ENCODE data around the gene BCL2L13.
A peak's percentile ranks its signal among the peaks of the same experiment; 100 is the strongest.

Gene BCL2L13

DNA sequence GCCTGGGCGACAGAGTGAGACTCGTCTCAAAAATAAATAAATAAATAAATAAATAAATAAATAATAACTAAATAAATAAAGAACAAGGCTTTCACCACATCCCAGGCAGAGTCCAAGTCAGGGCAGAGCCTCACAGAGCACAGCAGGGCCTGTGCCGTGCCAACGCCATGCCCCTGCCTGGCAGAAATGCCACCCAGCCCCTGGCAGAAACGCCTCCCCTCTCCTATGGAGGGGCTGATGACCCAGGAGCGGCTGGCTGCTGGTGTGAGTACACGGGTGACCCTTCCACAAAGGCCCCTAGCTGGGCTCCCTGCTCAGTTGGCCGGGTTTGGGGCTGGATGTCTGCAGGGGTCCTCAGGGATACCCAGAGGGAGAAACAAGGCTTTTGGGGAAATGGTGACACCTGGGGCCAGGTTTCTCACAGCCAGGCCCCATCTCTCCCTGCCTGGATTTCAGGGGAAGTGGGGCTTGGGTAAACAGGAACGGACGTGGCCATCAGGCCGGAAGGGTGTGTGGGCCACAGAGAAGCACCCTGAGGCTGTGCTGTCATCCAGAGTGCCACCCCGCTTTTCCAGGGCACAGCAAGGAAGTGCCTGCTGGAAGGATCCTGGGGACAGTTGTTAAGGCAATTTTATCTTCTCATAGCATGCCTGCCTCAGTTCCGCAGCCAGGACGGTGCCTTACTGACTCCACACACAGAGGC is 130.6 kb downstream of the BCL2L13 start:
- DNase-seq (ENCODE audit: low read depth), result no peak
- H3K4me3 ChIP-seq (ENCODE audit: low read depth, low read length), result no peak overlapping the region
- TF ChIP-seq, protein P1, sequence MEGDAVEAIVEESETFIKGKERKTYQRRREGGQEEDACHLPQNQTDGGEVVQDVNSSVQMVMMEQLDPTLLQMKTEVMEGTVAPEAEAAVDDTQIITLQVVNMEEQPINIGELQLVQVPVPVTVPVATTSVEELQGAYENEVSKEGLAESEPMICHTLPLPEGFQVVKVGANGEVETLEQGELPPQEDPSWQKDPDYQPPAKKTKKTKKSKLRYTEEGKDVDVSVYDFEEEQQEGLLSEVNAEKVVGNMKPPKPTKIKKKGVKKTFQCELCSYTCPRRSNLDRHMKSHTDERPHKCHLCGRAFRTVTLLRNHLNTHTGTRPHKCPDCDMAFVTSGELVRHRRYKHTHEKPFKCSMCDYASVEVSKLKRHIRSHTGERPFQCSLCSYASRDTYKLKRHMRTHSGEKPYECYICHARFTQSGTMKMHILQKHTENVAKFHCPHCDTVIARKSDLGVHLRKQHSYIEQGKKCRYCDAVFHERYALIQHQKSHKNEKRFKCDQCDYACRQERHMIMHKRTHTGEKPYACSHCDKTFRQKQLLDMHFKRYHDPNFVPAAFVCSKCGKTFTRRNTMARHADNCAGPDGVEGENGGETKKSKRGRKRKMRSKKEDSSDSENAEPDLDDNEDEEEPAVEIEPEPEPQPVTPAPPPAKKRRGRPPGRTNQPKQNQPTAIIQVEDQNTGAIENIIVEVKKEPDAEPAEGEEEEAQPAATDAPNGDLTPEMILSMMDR (IDR thresholded peaks at IDR 0.05; ENCODE audit: control insufficient read depth, extremely low read depth, insufficient read depth), result no peak

DNA sequence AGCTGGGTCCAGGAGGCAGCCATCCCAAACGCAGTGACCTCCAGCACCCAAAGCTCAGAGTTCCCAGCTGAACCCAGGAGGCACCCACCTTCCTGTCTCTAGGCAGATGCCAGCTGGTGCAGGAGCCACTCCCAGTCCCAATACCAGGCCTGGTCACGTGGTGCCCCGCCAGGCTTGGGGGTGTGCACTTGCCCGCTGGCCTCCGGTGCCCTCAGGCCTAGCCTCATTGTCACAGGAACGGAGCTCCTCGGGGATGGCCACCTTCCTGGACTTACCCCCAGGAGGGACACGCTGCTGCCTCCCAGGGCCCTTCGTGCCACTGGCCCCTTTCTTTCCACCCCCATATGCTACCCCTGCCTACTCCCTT is 131.1 kb downstream of the BCL2L13 start:
- H3K4me3 ChIP-seq (ENCODE audit: low read depth, low read length), result no peak overlapping the region
- TF ChIP-seq, protein P1 (IDR thresholded peaks at IDR 0.05; ENCODE audit: control insufficient read depth, extremely low read depth, insufficient read depth), result no peak
- DNase-seq (ENCODE audit: low read depth), result no peak

DNA sequence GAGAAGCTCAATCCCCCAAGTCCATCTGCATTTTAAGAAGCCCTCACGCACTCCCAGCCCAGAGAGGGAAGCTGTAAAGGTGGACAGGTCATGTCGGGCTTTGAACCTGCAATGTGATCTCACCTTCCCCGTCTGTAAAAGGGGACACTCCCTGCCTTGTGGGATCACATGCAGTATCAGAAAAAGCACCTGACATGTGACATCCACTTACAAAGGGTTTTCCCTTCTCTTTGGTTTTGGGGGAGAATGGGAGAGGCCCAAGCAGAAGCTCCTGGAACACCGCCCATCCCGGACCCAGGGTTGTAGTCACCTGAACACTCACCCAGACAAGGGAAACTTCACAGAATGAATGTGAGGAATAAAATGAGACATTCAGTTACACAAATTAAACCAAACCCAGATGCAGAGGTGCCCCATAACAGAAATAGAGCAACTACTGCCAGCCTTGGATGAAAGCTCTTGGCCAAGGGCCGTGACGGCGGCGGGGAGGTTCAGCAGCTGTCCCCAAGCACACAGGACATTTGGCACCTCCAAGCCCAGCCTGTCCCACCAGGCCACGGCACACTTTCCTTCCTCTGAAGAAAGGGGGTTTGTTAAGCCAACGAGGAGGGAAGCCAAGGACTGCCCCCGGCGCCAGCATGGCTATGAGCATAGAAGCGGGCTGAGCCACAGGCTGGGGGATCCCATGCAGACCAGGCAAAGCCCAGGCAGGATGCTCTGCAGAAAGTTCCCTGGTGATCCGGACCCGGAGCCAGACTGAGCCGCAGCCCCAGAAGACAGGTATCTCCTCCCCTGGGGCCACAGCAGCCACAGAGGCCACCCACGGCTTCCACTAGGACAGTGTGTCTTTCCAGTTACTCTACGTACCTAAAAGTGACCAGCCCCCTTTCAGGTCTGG is 131.9 kb downstream of the BCL2L13 start:
- TF ChIP-seq, protein P1 (IDR thresholded peaks at IDR 0.05; ENCODE audit: control insufficient read depth, extremely low read depth, insufficient read depth), result no peak
- DNase-seq (ENCODE audit: low read depth), result no peak
- H3K4me3 ChIP-seq (ENCODE audit: low read depth, low read length), result no peak overlapping the region

DNA sequence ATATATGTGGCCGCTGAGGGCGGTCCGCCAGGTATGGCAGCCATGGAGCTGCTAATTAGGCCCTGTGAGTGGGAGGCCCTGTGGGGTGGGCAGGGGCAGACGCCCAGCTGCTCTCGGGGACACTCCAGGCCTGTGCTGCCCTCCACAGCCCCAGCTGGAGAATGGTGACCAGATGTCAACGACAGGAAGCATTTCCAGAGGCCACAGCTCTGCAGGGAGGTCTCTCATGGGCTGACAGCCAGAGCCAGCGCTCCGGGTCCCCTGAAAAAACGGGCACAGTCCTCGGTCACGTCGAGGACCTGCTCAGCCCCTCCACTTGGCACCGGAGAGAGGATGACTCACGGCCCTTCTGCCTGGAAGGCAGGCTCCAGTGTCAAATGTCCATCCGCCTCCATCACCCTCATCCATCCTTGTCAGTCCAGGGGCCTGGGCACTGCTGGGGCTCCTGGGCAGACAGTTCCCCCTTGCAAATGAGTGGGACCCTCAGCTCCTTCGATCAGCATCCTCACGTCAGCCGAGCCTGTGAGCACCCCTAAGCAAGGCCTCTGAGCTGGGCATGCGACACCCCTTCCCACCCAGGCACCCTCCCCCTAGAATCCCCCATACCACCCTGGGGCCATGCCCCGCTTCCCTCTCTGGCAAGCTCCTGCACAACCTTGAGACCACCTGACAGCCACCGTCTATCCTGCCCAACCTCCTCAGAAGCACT is 133.8 kb downstream of the BCL2L13 start:
- no peak for DNase-seq (ENCODE audit: low read depth)
- TF ChIP-seq, protein P1 (IDR thresholded peaks at IDR 0.05; ENCODE audit: control insufficient read depth, extremely low read depth, insufficient read depth), result no peak
- no peak overlapping the region for H3K4me3 ChIP-seq (ENCODE audit: low read depth, low read length)

DNA sequence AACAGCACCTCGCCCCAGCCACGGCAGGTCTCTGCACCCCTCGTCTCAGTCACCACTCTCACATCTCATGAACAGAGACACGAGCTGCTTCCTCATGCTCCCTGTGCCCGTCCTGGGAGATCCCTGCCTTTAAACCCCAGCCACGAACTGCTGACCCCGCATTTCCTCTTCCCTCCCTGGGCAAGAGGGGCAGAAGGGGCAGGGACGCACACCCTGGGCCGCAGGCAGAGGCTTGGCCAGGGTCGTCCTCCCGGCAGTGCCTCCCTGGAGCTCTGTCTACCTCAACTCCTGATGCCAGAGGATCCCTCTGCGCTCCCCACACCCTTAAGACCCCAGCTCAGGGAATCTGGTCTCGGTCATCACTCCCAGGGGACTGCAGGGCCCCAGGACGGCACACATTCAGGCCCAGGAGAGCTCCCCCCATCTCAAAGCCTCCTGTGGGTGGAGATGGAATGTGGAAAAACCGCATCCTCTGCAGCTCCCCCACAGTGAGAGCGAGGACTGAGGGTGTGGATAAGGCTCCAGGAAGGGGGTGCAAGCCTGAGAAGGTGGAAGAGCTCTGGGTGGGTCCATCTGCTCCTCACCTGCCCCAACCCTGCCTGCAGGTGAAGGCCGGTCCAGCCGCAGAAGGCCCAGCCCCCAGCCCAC is 134.5 kb downstream of the BCL2L13 start:
- no peak for DNase-seq (ENCODE audit: low read depth)
- TF ChIP-seq, protein P1 (IDR thresholded peaks at IDR 0.05; ENCODE audit: control insufficient read depth, extremely low read depth, insufficient read depth), result no peak
- peak overlapping the region; percentile 62 for H3K4me3 ChIP-seq (ENCODE audit: low read depth, low read length)

DNA sequence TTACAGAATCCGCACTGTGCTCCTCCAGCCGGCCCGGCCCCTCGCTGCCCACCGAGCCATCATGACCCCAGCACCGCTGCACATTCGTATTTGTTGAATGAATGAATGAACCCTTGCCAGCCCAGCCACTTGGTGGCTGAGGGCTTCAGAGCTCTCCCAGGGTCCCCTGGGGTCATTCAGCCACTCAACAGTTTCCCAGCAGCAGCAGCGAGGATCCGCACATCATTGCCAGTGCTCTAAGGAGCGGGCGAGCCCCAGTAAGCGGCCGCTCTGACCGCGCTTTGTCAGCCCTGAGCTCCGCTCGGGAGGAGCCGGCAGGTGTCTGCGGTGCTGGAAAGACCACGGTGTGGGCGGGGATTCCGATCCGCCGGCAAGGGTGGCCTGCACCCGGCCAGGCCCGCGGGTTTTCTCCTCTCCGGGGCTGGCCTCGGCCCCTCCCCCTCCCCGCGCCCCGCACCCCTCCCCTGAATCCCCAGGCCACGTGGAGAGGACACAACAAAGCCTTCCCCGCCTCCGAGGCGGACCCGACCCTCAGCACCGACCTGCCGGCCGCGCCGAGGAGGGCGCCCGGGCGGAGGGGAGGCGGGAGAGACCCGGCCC is 135.1 kb downstream of the BCL2L13 start:
- H3K4me3 ChIP-seq (ENCODE audit: low read depth, low read length), result peak overlapping the region; percentile 62
- TF ChIP-seq, protein P1 (IDR thresholded peaks at IDR 0.05; ENCODE audit: control insufficient read depth, extremely low read depth, insufficient read depth), result no peak
- no peak for DNase-seq (ENCODE audit: low read depth)

Measured in LNCaP clone FGC (cell line).